Endothelial cell (in vitro differentiated cells): ENCODE measurements around the gene KNTC1. TPM values are rescaled to one million over a fixed set of nuclear protein-coding genes. Genes with fewer than 3 reads are reported as not detected.

Source experiments
- DNase-seq: peaks from one replicate; pipeline ENCODE4 v3.0.0; 2021; ENCODE audit warnings: low spot score
- H3K27ac Mint-ChIP-seq: one replicate; pipeline ENCODE4 v1.8.0; 2021; ENCODE audit warnings: mixed read lengths, inconsistent platforms; ENCODE audit not compliant: unreplicated experiment
- H3K27me3 Mint-ChIP-seq: one replicate; pipeline ENCODE4 v1.8.0; 2021; ENCODE audit warnings: mild to moderate bottlenecking, moderate library complexity, mixed read lengths, inconsistent platforms; ENCODE audit not compliant: unreplicated experiment
- H3K36me3 Mint-ChIP-seq: one replicate; pipeline ENCODE4 v1.8.0; 2021; ENCODE audit warnings: mild to moderate bottlenecking, low read depth, mixed read lengths, inconsistent platforms; ENCODE audit not compliant: unreplicated experiment
- H3K4me1 Mint-ChIP-seq: one replicate; pipeline ENCODE4 v1.8.0; 2021; ENCODE audit warnings: mild to moderate bottlenecking, mixed read lengths, inconsistent platforms; ENCODE audit not compliant: unreplicated experiment
- H3K4me3 Mint-ChIP-seq: one replicate; pipeline ENCODE4 v1.8.0; 2021; ENCODE audit warnings: mild to moderate bottlenecking, mixed read lengths, inconsistent platforms; ENCODE audit not compliant: unreplicated experiment
- H3K9me3 Mint-ChIP-seq: one replicate; pipeline ENCODE4 v1.8.0; 2021; ENCODE audit warnings: mixed read lengths, inconsistent platforms; ENCODE audit not compliant: unreplicated experiment
- total RNA-seq: library from RNA; stranded (reverse); fragmentation: NEBNext Ultra II Directional; extraction: Animal tissue kit (Norgen Biotek cat#: 25700); gene quantifications from one replicate; pipeline ENCODE4 v1.2.1, GENCODE V29; 2021; ENCODE audit not compliant: unreplicated experiment
- TF ChIP-seq, protein P1 (sequence below): fragments of 200-600 bp; sonication (generic); IDR thresholded peaks from one replicate; pipeline ENCODE4 v1.5.0; 2021; ENCODE audit warnings: antibody characterized with exemption; ENCODE audit not compliant: unreplicated experiment

Gene KNTC1
- total RNA-seq, 1 donor from 2014 or later: 32.6 TPM

DNA sequence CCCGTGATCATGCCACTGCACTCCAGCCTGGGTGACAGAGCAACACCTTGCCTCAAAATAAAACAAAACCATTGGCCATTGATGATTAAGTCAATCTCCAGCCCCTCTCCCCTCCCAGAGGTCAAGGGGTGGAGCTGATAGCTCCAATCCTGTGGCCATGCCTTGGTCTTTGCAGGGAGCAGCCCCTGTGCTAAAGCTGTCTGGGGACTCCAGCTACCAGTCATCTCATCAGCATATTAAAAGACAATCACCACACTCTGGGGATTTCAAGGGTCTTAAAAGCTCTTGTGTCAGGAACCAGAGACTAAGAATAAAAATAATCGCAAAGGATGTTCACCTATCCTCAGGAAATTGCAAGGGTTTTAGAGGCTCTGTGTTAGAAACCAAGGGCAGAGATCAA lies 145.5 kb downstream of the KNTC1 start:
- Mint-ChIP-seq H3K36me3 (peaks cover 4% of the 10 kb centered on the region), H3K4me1 (peaks cover 5% of the 10 kb centered on the region), H3K9me3 (no peaks in the 10 kb centered on the region), H3K27me3 (no peaks in the 10 kb centered on the region), H3K27ac (no peak overlapping the region), H3K4me3 (no peak overlapping the region)
- TF ChIP-seq, protein P1, sequence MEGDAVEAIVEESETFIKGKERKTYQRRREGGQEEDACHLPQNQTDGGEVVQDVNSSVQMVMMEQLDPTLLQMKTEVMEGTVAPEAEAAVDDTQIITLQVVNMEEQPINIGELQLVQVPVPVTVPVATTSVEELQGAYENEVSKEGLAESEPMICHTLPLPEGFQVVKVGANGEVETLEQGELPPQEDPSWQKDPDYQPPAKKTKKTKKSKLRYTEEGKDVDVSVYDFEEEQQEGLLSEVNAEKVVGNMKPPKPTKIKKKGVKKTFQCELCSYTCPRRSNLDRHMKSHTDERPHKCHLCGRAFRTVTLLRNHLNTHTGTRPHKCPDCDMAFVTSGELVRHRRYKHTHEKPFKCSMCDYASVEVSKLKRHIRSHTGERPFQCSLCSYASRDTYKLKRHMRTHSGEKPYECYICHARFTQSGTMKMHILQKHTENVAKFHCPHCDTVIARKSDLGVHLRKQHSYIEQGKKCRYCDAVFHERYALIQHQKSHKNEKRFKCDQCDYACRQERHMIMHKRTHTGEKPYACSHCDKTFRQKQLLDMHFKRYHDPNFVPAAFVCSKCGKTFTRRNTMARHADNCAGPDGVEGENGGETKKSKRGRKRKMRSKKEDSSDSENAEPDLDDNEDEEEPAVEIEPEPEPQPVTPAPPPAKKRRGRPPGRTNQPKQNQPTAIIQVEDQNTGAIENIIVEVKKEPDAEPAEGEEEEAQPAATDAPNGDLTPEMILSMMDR: no peak
- DNase-seq: no peak

Other genes starting within 250 kb of the KNTC1 start
- 57.7 TPM for gene CLIP1, start 104.6 kb upstream of the KNTC1 start, total RNA-seq
- gene ZCCHC8, start 26.3 kb upstream of the KNTC1 start, total RNA-seq: 18.6 TPM
- 75.2 TPM for gene RSRC2, start 313 bp upstream of the KNTC1 start, total RNA-seq
- not detected for gene HCAR2, start 176.1 kb downstream of the KNTC1 start, total RNA-seq
- gene HCAR3, start 189.6 kb downstream of the KNTC1 start, total RNA-seq: not detected
- gene HCAR1, start 203.6 kb downstream of the KNTC1 start, total RNA-seq: 0.13 TPM
- 79.7 TPM for gene DENR, start 225.6 kb downstream of the KNTC1 start, total RNA-seq
- gene CCDC62, start 247.3 kb downstream of the KNTC1 start, total RNA-seq: 0.87 TPM